Amygdala (tissue), 56 donors: ENCODE measurements around the gene RPS19BP1.
"Not testable (repeated sequence)": the region's sequence is repeated elsewhere in the genome, so short reads cannot be mapped to it uniquely, and the experiment has no call there.

Experiments used
- DNase-seq, 56 donors: peaks; one replicate each; lab custom pipeline; 2025; lab: John Stamatoyannopoulos, UW

The RPS19BP1 gene

GRCh38 chr22:39515266-39516050 is 17.1 kb downstream of the RPS19BP1 start:
- DNase-seq: no peak

- DNase-seq: peak in 31 of 56 donors; percentile 8 to 84 (median 38)
Measured at GRCh38 chr22:39514373-39514973, 18.1 kb downstream of the RPS19BP1 start.

- DNase-seq: no peak
Measured at GRCh38 chr22:39513791-39514190, 18.8 kb downstream of the RPS19BP1 start.

- no peak for DNase-seq
Measured at GRCh38 chr22:39512026-39512425, 20.5 kb downstream of the RPS19BP1 start.

GRCh38 chr22:39511226-39511625 is 21.3 kb downstream of the RPS19BP1 start:
- no peak for DNase-seq

GRCh38 chr22:39510529-39511149 is 21.9 kb downstream of the RPS19BP1 start:
- no peak for DNase-seq

- no peak for DNase-seq
Measured at GRCh38 chr22:39508393-39508792, 24.2 kb downstream of the RPS19BP1 start.

- DNase-seq: not testable (repeated sequence)
Measured at GRCh38 chr22:39507021-39507420, 25.5 kb downstream of the RPS19BP1 start.

GRCh38 chr22:39504071-39504470 is 28.5 kb downstream of the RPS19BP1 start:
- no peak for DNase-seq

GRCh38 chr22:39503630-39504029 is 28.9 kb downstream of the RPS19BP1 start:
- DNase-seq: no peak

- no peak for DNase-seq
Measured at GRCh38 chr22:39502789-39503409, 29.6 kb downstream of the RPS19BP1 start.

- DNase-seq: peak; percentile 55 to 99 (median 94)
Measured at GRCh38 chr22:39502109-39502788, 30.3 kb downstream of the RPS19BP1 start, which contains the start of gene MIEF1. MIEF1 (plus strand) TSS chr22:39502290; CDS start chr22:39511295, 9,005 bp downstream.

GRCh38 chr22:39501644-39502108 is 30.9 kb downstream of the RPS19BP1 start:
- no peak for DNase-seq

GRCh38 chr22:39500101-39500500 is 32.4 kb downstream of the RPS19BP1 start:
- no peak for DNase-seq

- DNase-seq: peak in 24 of 56 donors; percentile 21 to 72 (median 43)
Measured at GRCh38 chr22:39498802-39499201, 33.7 kb downstream of the RPS19BP1 start.

GRCh38 chr22:39498368-39498767 is 34.2 kb downstream of the RPS19BP1 start:
- peak in 11 of 56 donors; percentile 34 to 72 (median 46) for DNase-seq

- no peak for DNase-seq
Measured at GRCh38 chr22:39497429-39497828, 35.1 kb downstream of the RPS19BP1 start.

- DNase-seq: peak in 53 of 56 donors; percentile 23 to 90 (median 76)
Measured at GRCh38 chr22:39496131-39496838, 36.3 kb downstream of the RPS19BP1 start.

GRCh38 chr22:39494471-39495120 is 38.0 kb downstream of the RPS19BP1 start:
- no peak for DNase-seq
